Transverse colon (tissue), 4 donors: Measurements from ENCODE around the gene STRADA. TPM values are rescaled to one million over a fixed set of nuclear protein-coding genes. Genes with fewer than 3 reads are reported as not detected.

ENCODE experiments used
- DNase-seq: peaks from one replicate; pipeline ENCODE4 v3.0.0-alpha.2; 2019
- H3K27ac ChIP-seq, 4 donors: fragments of 200-600 bp; sonication (generic); 2 replicates each; pipeline ENCODE4 v1.5.1; 2016 to 2018; ENCODE audit warnings: inconsistent platforms in 4 of 4
- H3K27me3 ChIP-seq: fragments of 200-600 bp; sonication (generic); 2 replicates; pipeline ENCODE4 v1.5.1; 2017; ENCODE audit warnings: inconsistent platforms
- H3K36me3 ChIP-seq, 4 donors: fragments of 200-600 bp; sonication (generic); 2 replicates each; pipeline ENCODE4 v1.5.1; 2017 to 2019; ENCODE audit warnings: inconsistent platforms in 4 of 4
- H3K4me1 ChIP-seq, 4 donors: fragments of 200-600 bp; sonication (generic); 2 replicates each; pipeline ENCODE4 v1.5.1; 2017 to 2020; ENCODE audit warnings: inconsistent platforms in 4 of 4
- H3K4me3 ChIP-seq, 4 donors: fragments of 200-600 bp; sonication (generic); 1 replicate in 1 of 4; 2 replicates in 3 of 4; pipeline versions ENCODE4 v1.5.1 to v1.6.1; 2017 to 2019; ENCODE audit warnings: inconsistent platforms in 4 of 4
- H3K9me3 ChIP-seq, 2 donors: fragments of 200-600 bp; sonication (generic); 2 replicates each; pipeline ENCODE4 v1.5.1; 2017 to 2019; ENCODE audit warnings: inconsistent platforms in 2 of 2
- CTCF ChIP-seq, 5 experiments: fragments of 200-600 bp in 3 of 5; fragments of 450-650 bp in 2 of 5; sonication (generic) in 3 of 5; IDR thresholded peaks; 1 replicate in 2 of 5; 2 replicates in 3 of 5; pipeline ENCODE4 v1.5.1; 2016 to 2017; ENCODE audit warnings: antibody characterized with exemption in 5 of 5, inconsistent platforms in 3 of 5, mild to moderate bottlenecking in 2 of 5, moderate library complexity in 1 of 5
- EP300 ChIP-seq: sonication (generic); formaldehyde crosslinking; IDR thresholded peaks from one replicate; pipeline ENCODE4 v1.6.1; 2017; ENCODE audit warnings: antibody characterized with exemption, low read depth
- POLR2A ChIP-seq: fragments of 450-650 bp; IDR thresholded peaks from one replicate; pipeline ENCODE4 v1.6.1; 2016; ENCODE audit warnings: antibody characterized with exemption, mild to moderate bottlenecking, moderate library complexity
- POLR2AphosphoS5 ChIP-seq, 3 donors: sonication (generic); formaldehyde crosslinking; IDR thresholded peaks; one replicate each; pipeline ENCODE4 v1.6.1; 2016; ENCODE audit warnings: antibody characterized with exemption in 3 of 3
- WGBS, 2 donors: methylation state at CpG; one replicate each; pipeline ENCODE4 v1.1.5; 2018; ENCODE audit warnings: low coverage in 1 of 2; 5-methylcytosine and 5-hydroxymethylcytosine counted together
- in situ Hi-C, 4 donors: fragments of 200-750 bp; cut with MboI; loops; one replicate each; pipeline versions ENCODE4 v1.15.0 to v1.15.1; 2017; ENCODE audit warnings: low sequenced_read_pairs in 3 of 4, low pct_ligation_motif_present in 1 of 4, low pct_unique_long_range_greater_than_20kb in 1 of 4
- intact Hi-C: fragments of 100-400 bp; cut with DNase I; formaldehyde crosslinking; loops from one replicate; pipeline ENCODE4 v1.15.1; 2023; ENCODE audit warnings: low total_unique reads
- total RNA-seq, 4 donors: library from RNA; depleted of rRNA; stranded (reverse); fragments of >200 nt; gene quantifications; one replicate each; pipeline ENCODE4 v1.1.0, GENCODE V29; 2016

STRADA gene
- total RNA-seq, 4 donors from 2014 or later, result 23.1 to 37.8 (median 33.8) TPM

- Histone ChIP-seq H3K27ac (peak within 1 kb of the TSS; percentile 93 to 98 (median 96)), H3K36me3 (no peaks in the 10 kb centered on the region), H3K9me3 (no peaks in the 10 kb centered on the region), H3K27me3 (no peaks in the 10 kb centered on the region), H3K4me1 (peaks cover 15 to 37% (median 31%) of the 10 kb centered on the region in 4 donors), H3K4me3 (peak within 1 kb of the TSS; percentile 82 to 96 (median 94))
- intact Hi-C loops, result loop anchor here (10.0 kb wide), 1 partner anchor 71 kb away; the partner anchor contains the start of gene SMARCD2
- peak; percentile 55 for TF ChIP-seq EP300
- TF ChIP-seq CTCF (IDR thresholded peaks at IDR 0.05), result no peak
- TF ChIP-seq POLR2A, result peak; percentile 98
- TF ChIP-seq POLR2AphosphoS5 (IDR thresholded peaks at IDR 0.05), result peak; percentile 99
- DNase-seq, result peak; percentile 99
- in situ Hi-C loops, result no loop called here
- 0 to 1% methylated on average over 1 to 58 of the region's 74 CpGs for WGBS, 2 donors
Measured at GRCh38 chr17:63773272-63774140, 31.9 kb upstream of the STRADA start, which contains the start of gene CCDC47. Gene CCDC47, minus strand, starts transcription at chr17:63773597. Its CDS starts 7,422 bp downstream, at chr17:63766175.

- in situ Hi-C loops (no loop called here), intact Hi-C loops (loop anchor here (10.0 kb wide), 1 partner anchor 72 kb away; the partner anchor contains the start of gene SMARCD2)
- Histone ChIP-seq H3K27me3 (no peaks in the 10 kb centered on the region), H3K27ac (peak overlapping the region; percentile 93 to 98 (median 96)), H3K9me3 (no peaks in the 10 kb centered on the region), H3K36me3 (no peaks in the 10 kb centered on the region), H3K4me1 (peaks cover 15 to 37% (median 28%) of the 10 kb centered on the region in 4 donors), H3K4me3 (peak overlapping the region; percentile 61 to 96 (median 78))
- TF ChIP-seq CTCF (IDR thresholded peaks at IDR 0.05) (no peak), EP300 (no peak), POLR2A (no peak), POLR2AphosphoS5 (IDR thresholded peaks at IDR 0.05) (no peak)
- DNase-seq, result peak; percentile 13
- WGBS, 2 donors, result 4% methylated on average over 5 to 7 of the region's 7 CpGs
Measured at GRCh38 chr17:63772801-63773271, 31.2 kb upstream of the STRADA start.

GRCh38 chr17:63768433-63768832 lies 26.8 kb upstream of the STRADA start:
- Histone ChIP-seq H3K27ac (no peak overlapping the region), H3K4me1 (peaks cover 0 to 20% (median 12%) of the 10 kb centered on the region in 4 donors), H3K36me3 (peaks cover 0 to 18% (median 7%) of the 10 kb centered on the region in 4 donors), H3K27me3 (no peaks in the 10 kb centered on the region), H3K4me3 (no peak overlapping the region), H3K9me3 (no peaks in the 10 kb centered on the region)
- in situ Hi-C loops (no loop called here), intact Hi-C loops (no loop called here)
- no peak for DNase-seq
- TF ChIP-seq POLR2AphosphoS5 (IDR thresholded peaks at IDR 0.05) (no peak), POLR2A (no peak), EP300 (no peak), CTCF (IDR thresholded peaks at IDR 0.05) (no peak)
- WGBS, 2 donors, result 89% methylated on average over 7 of the region's 7 CpGs; no CpG with 5 or more reads in 1 of the 2 donors

- in situ Hi-C loops, result no loop called here
- Histone ChIP-seq H3K4me1 (peaks cover 4 to 19% (median 6%) of the 10 kb centered on the region in 4 donors), H3K27me3 (no peaks in the 10 kb centered on the region), H3K4me3 (no peak overlapping the region), H3K9me3 (no peaks in the 10 kb centered on the region), H3K27ac (no peak overlapping the region), H3K36me3 (peaks cover 0 to 26% (median 12%) of the 10 kb centered on the region in 4 donors)
- TF ChIP-seq POLR2AphosphoS5 (IDR thresholded peaks at IDR 0.05), result no peak
- TF ChIP-seq POLR2A, result no peak
- no peak for TF ChIP-seq EP300
- no peak for TF ChIP-seq CTCF (IDR thresholded peaks at IDR 0.05)
- no peak for DNase-seq
- intact Hi-C loops, result no loop called here
Measured at GRCh38 chr17:63766754-63767153, 25.2 kb upstream of the STRADA start.
